Stimulated activated CD4-positive, alpha-beta T cell treated with anti-CD3 and anti-CD28 coated beads, Interleukin-1b, Interleukin-23, amount 100 ng/mL, for 4 hours (primary cell): ENCODE data around the gene MGLL.
"Not testable (repeated sequence)": the region's sequence is repeated elsewhere in the genome, so short reads cannot be mapped to it uniquely, and the experiment has no call there.

Experiments used
- DNase-seq, 2 donors: peaks; one replicate each; pipeline ENCODE4 v3.0.0-alpha.2; 2020; ENCODE audit warnings: low read depth in 2 of 2

The MGLL gene

DNA sequence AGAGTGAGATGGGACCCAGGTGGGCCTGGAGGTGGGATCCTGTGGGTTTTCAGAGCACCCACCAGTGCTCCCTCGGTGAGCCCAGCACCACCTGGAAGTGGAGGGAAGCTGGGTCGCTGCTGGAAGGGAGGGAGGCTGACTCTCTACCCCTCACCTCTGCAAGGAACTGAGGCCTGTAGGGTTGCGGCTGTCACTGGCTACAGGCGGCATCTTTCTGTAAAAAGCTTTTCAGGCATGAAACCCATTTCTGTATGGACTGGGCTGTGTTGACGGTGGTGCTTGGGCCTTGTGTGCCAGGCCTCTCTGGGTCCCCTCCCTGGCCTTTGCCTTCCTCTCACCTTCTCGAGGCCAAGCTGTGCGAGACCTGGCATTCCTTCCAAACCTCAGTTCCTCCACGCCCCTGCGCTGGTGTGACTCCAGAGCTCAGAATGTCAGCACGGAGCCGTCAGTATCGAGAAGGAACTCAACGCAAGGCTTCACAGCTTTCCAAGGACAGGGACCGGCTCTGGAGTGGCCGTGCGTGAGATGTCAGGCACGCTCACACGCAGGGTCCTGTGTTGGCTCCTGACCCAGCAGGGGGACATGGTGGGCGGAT, 133.0 kb downstream of the MGLL start:
- DNase-seq, result no peak

GRCh38 chr3:127688416-127689265, 133.7 kb downstream of the MGLL start:
- DNase-seq, result no peak

DNA sequence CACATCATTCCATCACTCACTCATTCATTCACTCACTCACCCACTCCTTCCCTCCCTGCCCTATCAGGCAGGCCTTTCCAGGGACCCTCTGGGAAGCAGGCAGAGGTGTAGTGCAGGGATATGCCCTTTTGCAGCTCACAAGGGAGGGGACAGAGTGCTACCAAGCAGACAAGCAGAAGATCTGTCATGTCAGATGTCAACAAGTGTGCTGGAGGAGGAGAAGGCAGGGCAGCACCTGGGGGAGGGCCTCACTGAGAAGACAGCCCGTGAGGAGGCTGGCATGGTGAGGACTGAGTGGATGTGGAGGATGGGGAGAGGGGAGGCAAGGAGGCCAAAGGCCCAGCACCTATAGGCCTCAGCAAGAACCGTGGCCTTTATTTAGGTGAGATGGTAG, 134.3 kb downstream of the MGLL start:
- no peak for DNase-seq

DNA sequence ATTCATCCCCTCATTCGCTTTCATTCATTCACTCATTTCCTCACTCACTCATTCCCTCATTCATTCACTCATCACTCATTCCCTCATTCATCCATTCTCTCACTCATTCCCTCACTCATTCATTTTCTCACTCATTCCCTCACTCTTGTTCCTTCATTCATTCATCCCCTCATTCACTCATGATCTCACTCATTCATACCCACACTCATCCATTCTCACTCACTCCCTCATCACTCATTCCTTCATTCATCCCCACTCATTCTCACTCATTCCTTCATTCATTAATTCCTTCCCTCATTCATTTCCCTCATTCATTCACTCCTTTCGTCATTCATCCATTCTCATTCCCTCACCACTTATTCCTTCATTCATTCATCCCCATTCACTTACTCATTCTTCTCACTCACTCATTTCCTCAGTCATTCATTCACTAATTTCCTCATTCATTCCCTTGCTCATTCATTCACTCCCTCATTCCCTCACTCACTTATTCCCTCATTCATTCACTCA, 135.0 kb downstream of the MGLL start:
- no peak for DNase-seq

- DNase-seq, result no peak
These were observed 135.8 kb downstream of the MGLL start for GRCh38 chr3:127686512-127686894.

- no peak for DNase-seq
These were observed 136.4 kb downstream of the MGLL start for GRCh38 chr3:127685708-127686511.

DNA sequence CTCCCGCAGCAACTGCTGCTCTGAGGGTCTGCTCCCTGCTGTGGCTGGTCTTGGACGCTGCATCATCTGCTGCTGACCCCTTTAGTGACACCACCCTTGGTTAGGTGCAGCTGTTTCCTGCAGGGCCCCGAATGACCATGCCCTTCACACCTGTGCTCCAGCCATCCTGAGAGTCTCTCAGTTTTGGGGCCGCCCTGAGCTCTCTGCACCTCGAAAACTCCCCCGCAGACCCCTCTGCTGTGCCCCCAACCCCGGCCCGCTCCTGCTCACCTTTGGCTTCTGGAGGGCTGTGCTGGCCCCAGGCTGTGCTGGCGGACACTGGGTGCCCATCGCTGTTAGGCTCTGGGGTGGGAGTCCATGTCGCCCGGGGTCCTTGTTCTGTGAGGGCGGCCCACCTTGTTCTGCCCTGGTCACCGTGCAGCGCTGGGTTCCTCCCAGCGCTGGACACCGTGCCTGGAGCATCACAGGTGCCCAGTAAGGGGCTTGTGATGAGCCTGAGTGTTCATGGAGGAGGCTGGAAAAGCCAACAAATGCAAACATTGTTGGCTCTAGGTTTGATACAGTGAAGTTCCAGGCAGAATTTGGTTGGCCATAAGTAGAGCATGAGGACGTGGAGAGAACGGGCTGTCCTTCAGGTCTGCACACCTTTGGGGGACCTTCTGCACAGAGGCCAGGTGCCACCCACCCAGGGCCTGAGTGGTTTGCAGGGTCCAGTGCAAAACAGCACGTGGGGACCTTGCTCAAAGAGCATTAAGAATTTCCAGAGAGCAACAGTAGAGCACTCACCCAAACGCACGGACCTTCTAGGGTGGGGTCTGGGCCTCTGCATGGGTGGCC, 137.2 kb downstream of the MGLL start:
- DNase-seq, result no peak

- DNase-seq, result no peak
These were observed 139.8 kb downstream of the MGLL start for GRCh38 chr3:127682561-127682960.

- not testable (repeated sequence) for DNase-seq
These were observed 140.2 kb downstream of the MGLL start for GRCh38 chr3:127682175-127682554.

DNA sequence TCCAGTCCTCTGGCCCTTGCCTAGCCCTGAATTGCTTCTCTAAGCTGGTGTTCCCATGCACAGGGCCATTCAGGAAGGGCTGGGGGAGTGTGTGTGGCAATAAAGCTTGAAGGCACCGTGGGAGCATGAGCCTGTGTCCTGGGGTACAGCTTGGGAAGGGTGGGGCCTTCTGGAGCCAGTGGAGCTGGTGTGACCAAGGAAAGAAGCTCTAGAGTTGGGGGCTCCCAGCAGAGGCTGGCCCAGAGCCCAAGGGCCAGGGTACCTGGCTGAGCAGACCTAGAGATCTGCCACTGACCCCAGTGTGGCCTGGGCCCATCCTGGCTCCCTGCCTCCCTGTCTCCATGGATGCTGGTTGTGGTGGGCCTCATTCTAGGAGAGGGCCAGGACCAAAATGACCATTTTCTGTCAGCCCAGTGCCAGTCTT, 141.5 kb downstream of the MGLL start:
- DNase-seq, result no peak

DNA sequence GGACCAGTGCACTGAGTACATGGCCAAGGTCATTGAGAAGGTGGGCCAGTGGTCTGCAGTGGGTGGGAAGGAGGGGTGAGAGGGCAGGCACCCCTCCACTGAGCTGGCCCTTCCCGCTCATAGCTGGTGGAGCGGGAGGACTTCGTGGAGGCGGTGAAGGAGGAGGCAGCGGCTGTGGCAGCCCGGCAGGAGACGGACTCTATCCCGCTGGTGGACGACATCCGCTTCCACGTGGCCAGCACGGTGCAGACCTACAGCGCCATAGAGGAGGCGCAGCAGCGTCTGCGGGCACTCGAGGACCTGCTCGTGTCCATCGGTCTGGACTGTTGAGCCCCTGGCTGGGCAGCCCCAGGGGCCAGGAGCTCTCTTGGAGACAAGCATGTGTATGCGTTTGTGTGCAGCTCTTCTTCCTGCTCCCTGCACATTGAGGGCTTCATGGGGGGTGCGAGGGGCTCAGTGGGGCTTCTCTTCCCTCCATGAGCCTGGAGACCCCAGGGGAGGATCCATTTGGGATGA, 142.1 kb downstream of the MGLL start:
- DNase-seq, result no peak

- DNase-seq, result no peak
These were observed 142.7 kb downstream of the MGLL start for GRCh38 chr3:127679534-127680145.

- DNase-seq, result no peak
These were observed 143.4 kb downstream of the MGLL start for GRCh38 chr3:127678611-127679533.

GRCh38 chr3:127678315-127678599, 144.1 kb downstream of the MGLL start:
- no peak for DNase-seq

DNA sequence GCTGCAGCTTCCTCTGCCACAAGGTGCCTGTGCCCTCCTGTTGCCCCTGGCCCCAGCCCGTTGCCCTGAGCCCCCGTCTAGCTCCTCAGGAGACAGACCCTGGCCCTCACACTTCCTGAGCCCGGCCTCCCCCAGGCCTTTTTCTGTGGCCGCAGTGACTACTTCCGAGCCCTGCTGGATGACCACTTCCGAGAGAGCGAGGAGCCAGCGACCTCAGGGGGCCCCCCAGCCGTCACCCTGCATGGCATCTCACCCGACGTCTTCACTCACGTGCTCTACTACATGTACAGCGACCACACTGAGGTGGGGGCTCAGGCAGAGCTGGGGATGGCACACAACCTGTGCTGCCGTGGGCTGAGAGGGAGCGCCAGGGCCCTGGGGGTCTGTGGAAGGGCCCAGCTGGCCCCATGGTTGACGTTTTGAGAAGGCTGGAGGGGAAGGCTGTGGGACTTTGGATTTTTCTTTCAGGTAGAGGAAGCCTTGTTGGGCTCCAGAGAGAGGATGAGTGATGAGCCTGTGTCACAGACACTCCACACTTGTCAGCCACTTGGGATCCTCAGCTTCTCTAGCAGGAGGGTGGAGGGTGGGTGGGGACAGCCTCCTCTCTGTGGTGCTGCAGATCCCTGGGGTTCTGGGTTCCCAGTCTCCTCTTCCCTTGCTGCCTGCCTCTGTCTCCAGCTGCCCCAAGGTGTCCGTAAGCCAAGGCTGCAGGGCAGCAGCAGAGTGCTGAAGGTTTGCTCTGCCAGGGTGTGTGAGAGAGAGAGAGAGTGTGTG, 144.6 kb downstream of the MGLL start:
- no peak for DNase-seq

GRCh38 chr3:127676921-127677351, 145.4 kb downstream of the MGLL start:
- DNase-seq, result no peak

- DNase-seq, result no peak
These were observed 145.9 kb downstream of the MGLL start for GRCh38 chr3:127676456-127676855.

DNA sequence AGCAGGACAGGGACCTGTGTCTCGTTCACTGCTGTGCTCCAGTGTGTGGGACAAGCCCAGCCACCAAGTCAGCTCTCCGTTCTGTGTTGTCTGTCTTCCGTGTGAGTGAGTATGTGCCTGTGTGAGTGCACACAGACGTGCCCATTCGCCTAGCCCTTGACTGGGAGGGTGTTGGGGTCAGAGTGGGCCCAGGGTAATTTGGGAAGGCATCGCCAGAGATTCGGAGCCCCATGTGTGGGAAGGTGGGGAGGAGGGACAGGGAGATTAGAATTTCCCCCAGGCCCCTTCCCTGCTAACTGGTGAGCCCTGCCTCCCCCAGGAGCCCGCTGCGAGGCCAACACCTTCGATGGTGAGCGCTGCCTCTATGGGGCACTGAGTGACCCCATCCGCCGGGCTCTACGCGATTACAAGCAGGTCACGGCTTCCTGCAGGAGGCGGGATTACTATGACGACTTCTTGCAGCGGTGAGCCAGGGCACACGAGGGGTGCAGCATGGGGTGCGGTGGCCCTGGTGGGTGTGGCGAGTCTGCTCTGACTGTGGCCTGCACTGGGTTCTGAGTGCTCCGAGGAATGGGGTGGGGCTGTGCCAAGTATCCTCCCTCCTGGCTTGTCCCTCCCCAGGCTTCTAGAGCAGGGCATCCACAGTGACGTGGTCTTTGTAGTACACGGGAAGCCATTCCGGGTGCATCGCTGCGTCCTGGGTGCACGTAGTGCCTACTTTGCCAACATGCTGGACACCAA, 146.5 kb downstream of the MGLL start:
- no peak for DNase-seq
